GM12872 (cell line): ENCODE measurements around the gene GPR162.

Experiments
- TF ChIP-seq, protein P1 (sequence below): IDR thresholded peaks from 3 replicates; pipeline ENCODE4 v1.5.1; 2011; ENCODE audit warnings: low read depth, mild to moderate bottlenecking, low read length, moderate library complexity; ENCODE audit not compliant: insufficient read depth

The GPR162 gene

DNA sequence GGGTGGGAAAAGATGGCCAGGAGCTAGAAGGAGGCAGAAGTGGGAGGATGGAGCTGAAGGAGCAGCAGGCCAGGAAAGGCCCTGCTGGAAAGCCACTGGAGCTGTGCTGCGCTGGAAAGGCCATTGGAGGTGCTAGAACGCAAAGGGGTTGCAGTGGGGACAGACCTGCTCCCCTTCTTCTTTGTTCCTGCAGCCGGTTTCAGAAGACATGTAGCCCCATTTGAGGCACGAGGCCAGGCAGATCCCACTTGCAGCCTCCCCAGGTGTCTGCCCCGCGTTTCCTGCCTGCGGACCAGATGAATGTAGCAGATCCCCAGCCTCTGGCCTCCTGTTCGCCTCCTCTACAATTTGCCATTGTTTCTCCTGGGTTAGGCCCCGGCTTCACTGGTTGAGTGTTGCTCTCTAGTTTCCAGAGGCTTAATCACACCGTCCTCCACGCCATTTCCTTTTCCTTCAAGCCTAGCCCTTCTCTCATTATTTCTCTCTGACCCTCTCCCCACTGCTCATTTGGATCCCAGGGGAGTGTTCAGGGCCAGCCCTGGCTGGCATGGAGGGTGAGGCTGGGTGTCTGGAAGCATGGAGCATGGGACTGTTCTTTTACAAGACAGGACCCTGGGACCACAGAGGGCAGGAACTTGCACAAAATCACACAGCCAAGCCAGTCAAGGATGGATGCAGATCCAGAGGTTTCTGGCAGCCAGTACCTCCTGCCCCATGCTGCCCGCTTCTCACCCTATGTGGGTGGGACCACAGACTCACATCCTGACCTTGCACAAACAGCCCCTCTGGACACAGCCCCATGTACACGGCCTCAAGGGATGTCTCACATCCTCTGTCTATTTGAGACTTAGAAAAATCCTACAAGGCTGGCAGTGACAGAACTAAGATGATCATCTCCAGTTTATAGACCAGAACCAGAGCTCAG is 2.3 kb upstream of the GPR162 start:
- TF ChIP-seq, protein P1, sequence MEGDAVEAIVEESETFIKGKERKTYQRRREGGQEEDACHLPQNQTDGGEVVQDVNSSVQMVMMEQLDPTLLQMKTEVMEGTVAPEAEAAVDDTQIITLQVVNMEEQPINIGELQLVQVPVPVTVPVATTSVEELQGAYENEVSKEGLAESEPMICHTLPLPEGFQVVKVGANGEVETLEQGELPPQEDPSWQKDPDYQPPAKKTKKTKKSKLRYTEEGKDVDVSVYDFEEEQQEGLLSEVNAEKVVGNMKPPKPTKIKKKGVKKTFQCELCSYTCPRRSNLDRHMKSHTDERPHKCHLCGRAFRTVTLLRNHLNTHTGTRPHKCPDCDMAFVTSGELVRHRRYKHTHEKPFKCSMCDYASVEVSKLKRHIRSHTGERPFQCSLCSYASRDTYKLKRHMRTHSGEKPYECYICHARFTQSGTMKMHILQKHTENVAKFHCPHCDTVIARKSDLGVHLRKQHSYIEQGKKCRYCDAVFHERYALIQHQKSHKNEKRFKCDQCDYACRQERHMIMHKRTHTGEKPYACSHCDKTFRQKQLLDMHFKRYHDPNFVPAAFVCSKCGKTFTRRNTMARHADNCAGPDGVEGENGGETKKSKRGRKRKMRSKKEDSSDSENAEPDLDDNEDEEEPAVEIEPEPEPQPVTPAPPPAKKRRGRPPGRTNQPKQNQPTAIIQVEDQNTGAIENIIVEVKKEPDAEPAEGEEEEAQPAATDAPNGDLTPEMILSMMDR = no peak

DNA sequence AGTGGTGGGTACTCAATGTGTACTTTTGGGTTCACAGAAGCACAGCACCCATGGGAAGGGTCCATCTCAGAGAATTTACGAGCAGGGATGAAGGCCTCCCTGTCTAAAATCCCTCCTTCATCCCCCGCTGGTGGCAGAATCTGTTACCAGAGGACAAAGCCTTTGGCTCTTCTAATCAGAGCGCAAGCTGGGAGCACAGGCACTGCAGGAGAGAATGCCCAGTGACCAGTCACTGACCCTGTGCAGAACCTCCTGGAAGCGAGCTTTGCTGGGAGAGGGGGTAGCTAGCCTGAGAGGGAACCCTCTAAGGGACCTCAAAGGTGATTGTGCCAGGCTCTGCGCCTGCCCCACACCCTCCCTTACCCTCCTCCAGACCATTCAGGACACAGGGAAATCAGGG is 1.5 kb upstream of the GPR162 start:
- TF ChIP-seq, protein P1 = no peak

- TF ChIP-seq, protein P1 = no peak
These were observed 960 bp downstream of the GPR162 start for GRCh38 chr12:6822426-6823135.

DNA sequence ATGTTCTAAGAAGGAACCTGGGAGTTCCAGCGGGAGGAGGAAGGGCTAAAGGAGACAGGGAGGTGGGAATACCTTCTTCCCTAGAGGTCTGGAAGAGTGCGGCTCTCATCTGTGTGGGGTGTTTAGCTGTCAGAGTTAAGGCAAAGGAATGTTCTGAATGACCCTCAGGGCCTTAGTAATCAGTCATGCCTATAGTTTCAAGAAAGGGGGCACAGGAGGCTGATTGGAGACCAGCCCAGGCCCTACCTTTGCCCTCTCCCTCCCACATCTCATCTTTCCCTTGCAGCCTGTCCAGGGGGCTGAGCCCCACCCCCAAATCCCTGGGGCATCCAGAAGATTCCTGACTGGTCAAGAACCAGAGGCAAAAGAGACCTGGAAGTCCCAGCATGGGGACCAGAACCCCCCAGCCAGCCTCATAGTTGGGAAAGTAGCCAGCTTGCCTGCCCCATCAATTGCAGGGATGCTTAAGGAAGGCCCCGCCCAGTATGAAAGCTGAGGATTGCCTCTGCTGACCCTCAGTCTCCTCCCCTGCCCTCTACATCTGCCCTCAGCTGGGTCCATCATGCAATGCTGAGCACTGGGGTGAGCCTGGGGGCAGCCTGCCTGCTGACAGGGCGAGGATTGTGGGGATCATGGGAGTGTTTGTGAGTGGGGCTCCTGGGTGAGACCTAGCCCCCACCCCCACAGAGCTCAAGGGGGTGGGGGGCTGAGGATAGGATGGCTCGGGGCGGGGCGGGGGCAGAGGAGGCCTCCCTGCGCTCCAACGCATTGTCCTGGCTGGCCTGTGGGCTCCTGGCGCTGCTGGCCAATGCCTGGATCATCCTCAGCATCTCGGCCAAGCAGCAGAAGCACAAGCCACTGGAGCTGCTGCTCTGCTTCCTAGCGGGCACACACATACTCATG is 1.8 kb downstream of the GPR162 start:
- TF ChIP-seq, protein P1 = no peak

GRCh38 chr12:6824085-6824775 is 2.6 kb downstream of the GPR162 start:
- TF ChIP-seq, protein P1 = no peak

- TF ChIP-seq, protein P1 = no peak
These were observed 3.3 kb downstream of the GPR162 start for GRCh38 chr12:6824901-6825381.
